Heart left ventricle (tissue), 13 donors: ENCODE data around the gene MYOZ2.

Source experiments
- CTCF ChIP-seq, 12 donors: fragments of 200-600 bp; sonication (generic) in 4 of 12; IDR thresholded peaks; one replicate each; pipeline versions ENCODE4 v1.5.0 to v1.8.0; 2018 to 2022; ENCODE audit warnings: antibody characterized with exemption in 12 of 12, mild to moderate bottlenecking in 5 of 12
- POLR2A ChIP-seq, 2 donors: fragments of 450-650 bp; IDR thresholded peaks; one replicate each; pipeline ENCODE4 v1.6.1; 2017; ENCODE audit warnings: antibody characterized with exemption in 2 of 2, mild to moderate bottlenecking in 2 of 2, moderate library complexity in 2 of 2
- donor health status: ischemic (EF 13 %, LVEDD 7.1; RV severe dilation, severe dysfunction).
- donor health status: DM: no; HTN: yes; CAD: no.
- donor health status: DM: no; HTN: no; CAD: no.
- donor health status: ischemic (EF 25% LVEDD 6.9; RV normal size, moderate dysfunction).
- donor health status: ischemic (EF 25% LVEDD 5.7; RV mildly dilated, moderate dysfunction).
- donor health status: ischemic (EF 35%, LVEDD 5.7; RV mildly dilated, moderate dysfunction).
- donor health status: nonischemic (EF 11% LVEDD 7.7; RV severe dilation, severe dysfunction).
- donor health status: DM: yes; HTN: yes; CAD: no.
- donor health status: PGD.
- donor health status: ischemic (EF 29% LVEDD 5.4; RV normal size, mild dysfunction).
- donor health status: nonischemic (EF 23%, LVEDD 6.1; RV moderate dilation, normal function).

- TF ChIP-seq CTCF (IDR thresholded peaks at IDR 0.05): no peak
- TF ChIP-seq POLR2A (IDR thresholded peaks at IDR 0.05): no peak
These were observed 75.1 kb downstream of the MYOZ2 start for GRCh38 chr4:119210775-119211174.
